GM04503 (cell line): ENCODE measurements around the gene EXD1.

Experiments used
- DNase-seq: peaks from one replicate; pipeline ENCODE4 v3.0.0-alpha.2; 2012; ENCODE audit warnings: low read depth

Gene EXD1

DNA sequence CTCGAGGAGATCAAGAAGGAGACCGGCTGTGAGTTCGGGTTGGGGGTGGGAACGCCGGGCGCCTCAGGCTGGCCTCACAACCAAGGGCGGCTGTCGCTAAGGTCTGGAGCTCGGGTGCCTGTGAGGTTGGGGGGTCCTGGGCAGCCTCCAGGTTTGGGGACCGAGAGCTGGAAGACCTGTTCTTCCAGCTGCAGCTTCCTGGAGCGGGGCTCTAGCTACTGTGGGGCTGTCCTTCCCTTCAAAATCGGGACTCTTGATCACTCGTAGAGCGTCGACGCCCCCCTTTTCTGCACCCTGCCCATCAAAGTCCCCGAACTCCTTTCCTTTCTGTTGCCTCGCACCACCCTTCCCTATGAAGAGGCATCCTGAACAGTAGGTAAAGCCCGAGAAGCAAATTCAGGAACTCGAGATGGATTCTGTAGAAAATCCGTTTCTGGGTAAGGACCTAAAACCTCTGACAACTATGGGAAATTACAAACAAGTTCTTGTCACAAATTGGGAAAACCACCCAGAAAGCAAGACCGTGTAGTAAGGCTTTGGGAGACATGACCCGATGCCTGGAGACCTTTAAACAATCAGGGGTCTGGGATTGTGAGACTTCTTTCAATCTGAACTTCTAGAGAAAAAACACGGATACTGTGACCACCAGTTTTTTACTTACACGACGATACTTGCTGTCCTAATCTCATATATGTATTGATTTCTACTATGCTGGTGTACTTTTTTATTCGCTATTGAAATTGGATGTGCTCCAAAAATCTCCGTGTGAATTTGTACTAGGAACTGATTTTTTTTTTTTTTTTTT lies 1.1 kb upstream of the EXD1 start:
- peak; percentile 28 for DNase-seq

DNA sequence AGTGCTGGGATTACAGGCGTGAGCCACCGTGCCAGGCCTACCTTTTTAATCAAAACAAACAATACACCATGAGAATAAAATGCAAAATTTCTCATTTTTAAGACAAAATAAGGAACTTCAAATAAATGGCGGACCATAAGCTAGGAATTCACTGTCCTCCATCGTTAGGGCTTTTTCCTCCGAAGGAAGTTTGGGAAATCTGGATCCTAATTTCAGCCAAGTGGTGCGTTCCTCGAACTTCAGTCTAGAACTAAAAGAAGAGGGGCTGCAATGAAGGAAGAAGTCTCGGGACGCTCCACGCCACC lies 260 bp downstream of the EXD1 start:
- no peak for DNase-seq

DNA sequence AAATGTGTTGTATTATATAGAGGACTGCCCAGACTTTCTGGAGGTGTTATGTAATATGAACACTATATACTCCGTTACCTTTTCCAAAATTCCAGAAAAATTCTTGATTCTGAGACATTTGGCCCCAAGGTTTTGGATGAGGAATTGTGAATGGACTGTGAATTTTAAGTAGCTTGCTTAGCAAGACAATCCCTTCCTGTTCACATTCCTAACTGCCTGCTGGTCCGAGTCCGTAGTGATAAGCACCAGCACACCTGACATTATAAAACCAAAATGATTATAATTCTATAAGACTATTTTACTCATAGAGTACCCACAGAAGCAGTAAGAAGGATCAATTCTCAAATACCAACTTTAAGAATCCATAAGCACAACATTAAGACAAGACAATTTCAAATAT lies 11.2 kb downstream of the EXD1 start:
- no peak for DNase-seq

DNA sequence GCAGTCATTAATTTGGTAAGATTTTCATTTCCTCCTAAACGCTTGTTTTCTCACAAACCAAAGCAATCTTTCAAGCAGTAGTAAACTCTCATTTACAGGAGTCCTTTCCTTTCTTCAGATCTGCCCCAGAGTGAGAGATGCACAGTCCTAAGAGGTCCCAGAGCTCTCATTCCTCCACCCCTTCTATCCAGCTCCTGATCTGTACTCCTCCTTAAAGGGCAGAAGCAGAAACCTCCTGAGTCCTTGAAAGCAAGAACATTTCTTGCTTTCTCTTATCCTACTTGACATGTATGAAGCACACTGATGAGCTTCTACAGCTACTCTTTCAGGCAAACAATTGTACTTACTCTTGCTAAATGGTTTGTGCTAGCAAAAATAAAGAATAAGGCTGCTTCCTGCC lies 11.7 kb downstream of the EXD1 start:
- DNase-seq: no peak

DNA sequence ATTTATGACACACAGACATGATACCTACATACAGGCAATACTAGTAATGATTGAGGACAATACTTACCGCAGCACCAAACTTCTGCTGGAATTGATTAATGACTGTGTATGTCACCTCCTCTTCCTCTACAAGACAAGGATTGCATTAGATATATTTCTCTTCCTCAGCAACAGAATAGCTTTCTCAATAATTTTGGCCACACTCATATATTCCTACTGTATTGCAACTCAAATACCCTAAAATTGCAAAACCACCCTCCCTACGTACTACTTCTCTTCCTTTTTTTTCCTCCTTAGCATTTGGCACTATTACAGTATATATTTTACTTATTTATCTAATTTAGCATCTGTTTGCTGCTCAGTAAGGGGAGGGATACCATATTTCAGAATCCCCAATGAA lies 14.8 kb downstream of the EXD1 start:
- DNase-seq: no peak

DNA sequence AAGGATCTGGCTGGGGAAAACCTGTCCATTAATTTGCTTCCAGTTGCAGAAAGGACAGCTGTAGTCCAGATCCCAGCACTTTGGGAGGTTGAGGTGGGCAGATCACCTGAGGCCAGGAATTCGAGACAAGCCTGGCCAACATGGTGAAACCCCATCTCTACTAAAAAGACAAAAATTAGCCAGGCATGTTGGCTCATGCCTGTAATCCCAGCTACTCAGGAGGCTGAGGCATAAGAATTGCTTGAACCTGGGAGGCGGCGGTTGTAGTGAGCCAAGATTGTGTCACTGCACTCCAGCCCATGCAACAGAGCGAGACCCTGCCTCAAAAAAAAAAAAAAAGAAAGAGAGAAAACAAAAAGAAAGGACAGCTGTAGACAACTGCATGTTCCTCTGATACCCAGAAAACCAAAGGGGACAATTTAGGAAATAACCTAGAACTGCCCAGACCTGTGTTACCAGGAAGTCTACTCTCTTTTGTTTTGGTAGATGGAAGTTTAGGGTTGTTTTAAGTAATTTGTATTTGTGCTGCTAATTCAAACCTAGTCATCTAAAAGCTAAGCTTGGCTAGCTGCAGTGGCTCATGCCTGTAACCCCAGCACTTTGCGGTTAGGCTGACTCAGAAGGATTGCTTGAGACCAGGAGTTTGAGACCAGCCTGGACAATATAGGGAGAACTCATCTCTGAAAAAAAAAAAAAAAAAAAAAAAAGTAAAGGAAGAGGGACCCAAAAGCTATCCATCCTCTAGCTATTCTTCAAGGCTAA lies 22.7 kb downstream of the EXD1 start:
- no peak for DNase-seq

DNA sequence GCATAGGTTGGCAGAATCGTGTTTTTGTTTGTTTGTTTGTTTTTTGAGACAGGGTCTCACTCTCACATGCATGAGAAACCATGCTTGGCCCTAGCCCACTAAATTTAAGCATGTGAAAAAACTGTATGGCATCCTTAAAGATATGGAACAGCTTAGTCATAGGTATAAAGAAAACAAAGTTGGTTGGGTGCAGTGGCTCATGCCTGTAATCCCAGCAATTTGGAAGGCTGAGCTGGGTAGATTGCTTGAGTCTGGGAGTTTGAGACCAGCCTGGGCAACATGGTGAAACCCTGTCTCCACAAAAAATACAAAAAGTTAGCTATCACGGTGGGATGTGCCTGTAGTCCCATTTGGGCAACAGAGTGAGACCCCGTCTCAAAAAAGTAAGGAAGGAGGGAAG lies 25.2 kb downstream of the EXD1 start:
- no peak for DNase-seq

DNA sequence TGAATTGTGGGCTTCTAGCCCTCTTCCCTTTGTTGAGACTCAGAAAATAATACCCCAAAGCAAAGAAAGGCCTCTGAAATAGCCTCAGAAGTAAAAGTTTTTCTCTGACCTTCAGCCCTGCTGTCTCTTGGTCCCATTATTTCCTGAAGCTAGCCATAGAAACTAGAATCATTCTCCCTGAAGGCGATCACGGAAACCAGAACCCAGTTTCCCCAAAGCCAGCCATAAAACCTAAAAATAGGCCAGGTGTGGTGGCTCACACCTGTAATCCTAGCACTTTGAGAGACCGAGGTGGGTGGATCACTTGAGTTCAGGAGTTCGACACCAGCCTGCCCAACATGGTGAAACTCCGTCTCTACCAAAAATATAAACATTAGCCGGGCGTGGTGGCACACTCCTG lies 27.2 kb downstream of the EXD1 start:
- no peak for DNase-seq

DNA sequence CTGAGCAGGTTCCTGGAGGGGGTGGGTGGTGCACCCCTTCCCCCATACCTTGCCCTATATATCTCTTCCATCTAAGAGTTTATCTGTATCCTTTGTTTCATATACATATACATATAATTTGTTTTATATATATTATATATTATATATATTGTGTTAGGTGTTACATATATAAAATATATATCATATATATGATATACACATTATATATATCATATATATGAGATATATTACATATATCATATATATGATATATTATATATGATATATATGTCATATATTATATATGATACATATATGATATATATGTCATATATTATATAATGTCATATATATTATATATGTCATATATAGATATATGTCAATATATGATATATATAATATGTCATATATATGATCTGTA lies 31.1 kb downstream of the EXD1 start:
- no peak for DNase-seq

DNA sequence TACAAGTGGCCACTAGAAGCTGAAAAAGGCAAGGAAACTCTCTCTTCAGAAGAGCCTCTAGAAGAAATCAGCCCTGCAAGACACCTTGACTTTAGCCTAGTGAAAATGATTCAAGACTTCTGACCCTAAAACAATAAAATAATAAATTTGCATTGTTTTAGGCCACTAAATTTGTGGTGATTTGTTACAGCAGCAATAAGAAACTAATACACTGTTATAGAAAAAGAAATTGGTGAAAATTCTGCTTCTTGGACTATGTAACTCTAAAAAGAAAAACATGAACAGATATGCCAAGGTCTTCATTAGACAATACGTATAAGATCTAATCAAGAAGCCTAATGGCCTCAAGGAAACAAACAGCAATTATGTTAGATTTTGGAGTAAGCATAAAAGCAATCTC lies 36.1 kb downstream of the EXD1 start:
- no peak for DNase-seq

DNA sequence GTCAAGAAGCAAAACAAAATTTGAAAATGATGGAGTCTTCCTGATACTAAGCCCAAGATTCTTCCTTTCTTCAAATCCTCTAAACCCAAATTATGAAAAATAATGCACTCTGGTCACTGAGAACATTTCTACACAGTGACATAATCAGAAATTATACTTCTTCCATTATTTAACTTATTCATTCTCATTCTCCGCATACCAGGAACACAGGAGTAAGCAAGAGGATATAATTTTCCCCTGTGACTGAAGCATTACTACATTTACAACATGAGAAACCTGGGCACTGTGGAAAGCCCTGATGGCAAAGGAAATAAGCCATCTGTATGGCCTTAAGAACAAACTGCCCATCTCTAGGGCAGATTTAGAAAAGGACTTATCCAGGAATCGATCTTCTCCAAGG lies 47.0 kb downstream of the EXD1 start:
- no peak for DNase-seq

DNA sequence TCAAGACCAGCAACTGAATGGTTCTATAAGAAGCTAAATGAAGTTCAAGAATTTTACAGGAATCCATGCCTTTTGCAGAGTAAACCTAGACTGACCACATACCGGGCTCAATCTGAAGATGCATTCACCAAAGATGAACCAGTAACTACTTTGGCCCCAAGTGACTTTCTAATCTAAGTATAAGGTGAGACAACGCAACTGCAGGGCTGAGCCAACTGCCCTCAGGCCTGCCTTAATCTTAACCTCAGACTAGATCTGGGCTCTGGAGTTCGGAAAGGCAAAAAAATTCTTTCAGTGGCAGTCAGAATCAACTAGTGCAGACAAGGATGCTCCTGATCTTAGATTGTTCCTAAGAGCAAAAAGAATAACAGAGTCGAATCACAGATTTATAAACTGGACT lies 48.3 kb downstream of the EXD1 start:
- no peak for DNase-seq

DNA sequence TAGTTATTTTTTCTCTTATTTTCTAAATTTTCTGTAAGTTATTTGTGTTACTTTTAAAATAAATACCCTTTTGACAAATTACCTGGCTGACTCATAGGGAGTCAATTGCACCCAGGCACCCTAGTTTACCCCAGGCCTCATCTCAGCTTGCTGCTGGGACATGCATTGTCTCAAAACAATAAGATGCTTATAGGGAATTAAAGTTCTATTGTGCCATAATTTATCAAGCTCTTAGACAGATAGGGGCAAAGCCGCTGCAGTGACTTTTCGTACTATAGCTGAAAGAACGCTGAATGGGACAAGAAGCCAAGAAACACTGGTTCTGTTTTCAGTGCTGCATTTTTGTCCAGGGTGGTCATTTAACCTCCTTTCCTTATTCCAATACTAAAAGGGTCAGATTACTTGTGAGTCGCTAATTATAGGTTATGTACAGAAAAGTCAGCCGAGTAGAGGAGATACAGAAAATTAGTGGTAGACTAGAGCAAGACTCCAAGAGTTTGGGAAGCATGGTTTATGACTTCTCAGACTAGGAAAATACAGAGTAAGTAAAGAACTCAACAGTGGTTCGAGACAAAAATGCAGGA lies 50.3 kb downstream of the EXD1 start:
- DNase-seq: no peak

DNA sequence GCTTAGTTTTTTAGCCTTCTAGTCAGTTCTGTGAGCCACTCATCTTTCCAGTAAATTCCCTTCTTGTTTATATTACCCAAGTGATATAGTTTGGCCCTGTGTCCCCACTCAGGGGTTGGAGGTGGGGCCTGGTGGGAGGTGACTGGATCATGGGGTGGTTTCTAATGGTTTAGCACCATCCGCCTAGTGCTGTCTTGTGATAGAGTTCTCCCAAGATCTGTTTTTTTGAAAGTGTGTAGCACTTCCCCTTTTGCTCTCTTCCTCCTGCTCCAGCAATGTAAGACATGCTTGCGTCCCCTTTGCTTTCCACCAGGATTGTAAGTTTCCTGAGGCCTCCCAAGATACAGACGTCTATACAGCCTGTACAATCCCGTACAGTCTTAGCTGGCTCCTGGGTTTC lies 60.8 kb downstream of the EXD1 start:
- no peak for DNase-seq

DNA sequence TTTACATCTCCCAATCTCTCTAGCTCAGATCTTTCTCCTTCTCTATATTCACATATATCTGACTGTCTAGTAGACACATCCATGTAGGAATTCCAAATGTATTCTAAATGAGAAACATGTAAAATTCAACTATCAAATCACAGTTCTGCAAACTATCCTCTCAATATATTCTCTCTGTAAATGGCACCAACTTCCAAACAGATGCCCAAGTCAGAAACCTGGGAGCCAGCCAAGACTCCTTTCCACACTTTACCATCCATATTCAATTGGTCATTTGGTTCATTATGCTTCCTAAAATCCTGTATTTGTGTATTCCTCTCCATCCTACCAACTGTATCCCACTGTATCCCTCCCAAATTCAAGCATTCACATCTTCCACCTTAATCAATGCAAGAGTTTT lies 61.5 kb downstream of the EXD1 start:
- no peak for DNase-seq

DNA sequence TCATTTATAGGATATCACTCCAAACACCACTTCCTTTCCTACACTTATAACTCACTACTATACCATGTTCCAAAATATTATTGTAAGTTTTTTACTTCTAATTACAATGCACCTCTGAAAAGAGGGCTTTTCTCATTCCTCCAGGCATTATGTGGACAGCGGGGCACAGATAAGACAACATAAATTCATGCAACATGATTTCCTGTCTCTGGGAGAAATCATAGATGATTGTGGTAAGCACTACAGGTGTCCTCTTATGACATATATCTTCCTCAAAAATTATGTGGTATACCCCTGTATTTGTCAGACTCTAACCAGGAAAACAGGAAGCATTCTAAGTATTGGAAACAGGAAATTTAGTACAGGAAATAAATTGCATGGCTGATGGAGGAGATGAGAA lies 68.8 kb downstream of the EXD1 start:
- no peak for DNase-seq

DNA sequence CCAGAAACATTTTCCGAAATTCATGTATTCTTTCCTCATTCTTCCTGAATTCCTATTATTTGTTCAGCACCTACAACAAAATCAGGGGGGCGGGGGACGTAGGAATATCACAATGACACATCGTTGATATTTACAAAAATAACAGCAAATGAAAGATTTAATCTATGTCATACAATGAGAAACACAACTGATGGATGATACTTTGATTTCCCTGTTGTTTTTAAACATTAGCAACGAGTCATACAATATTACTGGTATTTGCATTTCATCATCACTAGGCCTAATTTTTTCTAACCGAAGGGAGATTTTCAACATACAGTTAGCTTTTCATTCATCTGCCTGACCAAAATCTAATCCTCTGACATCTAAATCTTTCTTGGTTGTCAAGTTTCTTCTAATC lies 69.2 kb downstream of the EXD1 start:
- DNase-seq: no peak

DNA sequence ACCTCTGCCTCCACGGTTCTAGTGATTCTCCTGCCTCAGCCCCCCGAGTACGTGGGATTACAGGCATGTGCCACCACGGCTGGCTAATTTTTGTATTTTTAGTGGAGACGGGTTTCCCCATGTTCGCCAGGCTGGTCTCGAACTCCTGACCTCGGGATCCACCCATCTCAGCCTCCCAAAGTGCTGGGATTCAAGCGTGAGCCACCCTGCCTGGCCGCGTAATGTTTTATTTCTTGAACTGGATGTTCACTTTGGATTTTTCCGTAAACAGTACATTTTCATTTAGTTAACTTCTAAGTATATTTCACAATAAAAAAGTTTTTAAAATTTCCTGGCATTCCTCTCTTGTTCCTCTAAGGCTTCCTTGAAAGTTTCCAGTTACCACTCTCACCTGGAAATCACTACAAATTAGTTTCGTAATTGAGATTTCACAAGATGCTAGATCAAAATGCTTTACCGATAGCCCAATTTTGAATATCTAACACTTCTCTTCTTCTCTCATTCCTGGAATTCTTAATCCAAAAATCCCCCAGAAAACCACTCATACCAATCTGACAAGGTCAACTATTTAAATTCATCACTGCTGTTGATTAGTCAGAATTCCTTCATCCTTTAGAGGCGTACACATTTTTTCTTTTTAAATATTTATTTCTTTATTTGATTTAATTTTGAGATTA lies 69.8 kb downstream of the EXD1 start:
- no peak for DNase-seq

DNA sequence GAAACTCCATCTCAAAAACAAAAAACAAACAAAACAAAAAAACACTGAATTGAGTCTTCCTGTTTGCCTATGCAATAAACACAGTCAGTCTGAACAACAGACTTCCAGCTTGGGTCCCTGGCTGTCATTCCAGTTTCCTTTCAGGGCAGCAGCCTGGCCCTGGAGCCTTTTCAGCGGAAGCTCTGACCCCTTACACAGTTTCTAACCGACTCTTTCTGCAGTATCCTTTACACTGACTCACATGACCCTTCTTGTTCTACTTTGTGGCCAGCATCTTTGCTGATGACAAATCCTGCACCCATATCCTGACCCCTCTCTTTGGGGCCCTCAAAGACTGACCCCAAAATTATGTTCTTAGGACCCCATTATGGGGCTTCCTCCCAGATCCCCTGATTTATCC lies 76.1 kb downstream of the EXD1 start:
- DNase-seq: no peak

DNA sequence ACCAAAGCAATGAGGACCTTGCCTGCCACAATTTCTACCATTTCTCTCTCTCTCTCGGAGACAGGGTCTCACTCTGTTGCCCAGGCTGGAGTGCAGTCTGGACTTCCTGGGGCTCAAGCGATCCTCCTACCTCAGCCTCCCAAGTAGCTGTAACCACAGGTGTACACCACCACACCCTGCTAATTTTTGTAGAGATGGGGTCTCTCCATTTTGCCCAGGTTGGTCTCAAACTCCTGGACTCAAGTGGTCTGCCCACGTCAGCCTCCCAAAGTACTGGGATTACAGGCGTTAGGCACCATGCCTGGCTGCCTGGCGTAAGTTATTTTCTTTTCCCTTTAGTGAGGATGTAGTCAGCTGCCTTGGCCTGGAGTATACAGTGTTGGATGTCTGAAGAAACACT lies 76.8 kb downstream of the EXD1 start:
- DNase-seq: no peak

DNA sequence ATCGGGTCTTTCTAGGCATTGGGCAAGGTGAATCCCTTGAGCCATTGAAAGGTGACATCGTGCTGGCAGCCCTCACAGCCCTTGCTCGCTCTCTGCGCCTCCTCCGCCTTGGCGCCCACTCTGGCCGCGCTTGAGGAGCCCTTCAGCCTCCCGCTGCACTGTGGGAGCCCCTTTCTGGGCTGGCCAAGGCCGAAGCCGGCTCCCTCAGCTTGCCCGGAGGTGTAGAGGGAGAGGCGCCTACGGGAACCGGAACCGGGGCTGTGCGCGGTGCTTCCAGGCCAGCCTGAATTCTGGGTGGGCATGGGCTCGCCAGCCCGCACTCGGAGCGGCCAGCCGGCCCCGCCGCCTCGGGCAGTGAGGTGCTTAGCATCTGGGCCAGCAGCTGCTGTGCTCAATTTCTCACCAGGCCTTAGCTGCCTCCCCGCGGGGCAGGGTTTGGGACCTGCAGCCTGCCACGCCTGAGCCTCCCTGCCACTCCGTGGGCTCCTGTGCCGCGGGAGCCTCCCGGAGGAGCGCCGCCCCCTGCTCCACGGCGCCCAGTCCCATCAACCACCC lies 79.0 kb downstream of the EXD1 start:
- DNase-seq: no peak

DNA sequence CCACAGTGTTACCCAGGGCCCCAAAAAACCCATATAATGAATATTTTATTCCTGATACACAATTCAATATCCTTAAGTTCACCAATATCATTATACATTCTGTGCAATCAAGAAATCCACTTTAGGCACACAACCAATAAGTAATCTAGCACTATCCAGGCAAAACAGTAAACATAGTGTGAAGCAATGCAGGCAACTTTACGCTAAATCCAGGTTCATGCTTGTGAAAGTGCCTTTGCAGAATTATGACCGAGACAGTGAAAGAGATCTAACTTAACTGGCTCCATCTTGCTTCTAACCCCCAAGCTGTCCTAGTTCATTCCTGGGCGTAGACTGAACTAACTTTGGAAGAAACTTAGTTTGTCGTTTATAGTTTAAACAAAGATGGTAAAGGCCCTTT lies 80.3 kb downstream of the EXD1 start:
- no peak for DNase-seq

DNA sequence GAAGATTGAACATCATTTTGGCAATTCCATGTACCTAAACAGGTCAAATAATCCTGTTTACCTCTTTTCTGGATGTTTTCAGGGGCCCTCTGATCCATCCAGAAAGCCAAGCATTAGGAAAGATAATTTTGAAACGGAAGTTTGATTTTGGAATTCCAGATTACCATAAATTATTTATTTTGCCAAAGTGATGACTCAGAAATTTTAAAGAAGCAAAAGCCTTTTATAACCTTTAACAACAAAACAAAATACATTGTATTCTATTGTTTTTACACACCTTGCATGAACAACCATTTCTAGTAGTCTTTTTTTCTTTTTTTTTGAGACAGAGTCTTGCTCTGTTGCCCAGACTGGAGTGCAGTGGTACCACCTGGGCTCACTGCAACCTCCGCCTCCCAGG lies 82.5 kb downstream of the EXD1 start:
- DNase-seq: no peak
